ENCODE data around the gene PAM. TPM values are rescaled to one million over a fixed set of nuclear protein-coding genes. Genes with fewer than 3 reads are reported as not detected.
A peak's percentile ranks its signal among the peaks of the same experiment; 100 is the strongest.

PAM gene
- total and polyA plus RNA-seq, 2 of the 13 experiments (the other 11 are each of a cell fraction or from before 2014, with no cell fraction given) = 20.2 to 79.1 TPM

- TF ChIP-seq ONECUT2 (CRISPR knock-in tag; IDR thresholded peaks at IDR 0.05) (peak; percentile 92), ZFY (CRISPR knock-in tag; IDR thresholded peaks at IDR 0.05) (peak; percentile 20; the same call in 1 of the 2 replicates), MEIS1 (CRISPR knock-in tag; IDR thresholded peaks at IDR 0.05; ENCODE audit: borderline replicate concordance) (peak; percentile 59; the same call in 1 of the 2 replicates), FOXA1 (IDR thresholded peaks at IDR 0.05) (peak; percentile 49; the same call in 1 of the 2 replicates), FOXA1 (CRISPR knock-in tag; IDR thresholded peaks at IDR 0.05) (peak; percentile 45), MEF2D (CRISPR knock-in tag; IDR thresholded peaks at IDR 0.05) (peak; percentile 63; the same call in 1 of the 2 replicates), SNAPC5 (CRISPR knock-in tag; IDR thresholded peaks at IDR 0.05; ENCODE audit: borderline replicate concordance) (no peak), FOXK1 (CRISPR knock-in tag; IDR thresholded peaks at IDR 0.05; ENCODE audit: borderline replicate concordance, low read depth) (peak; percentile 48; the same call in 1 of the 2 replicates), ZBTB20 (CRISPR knock-in tag; IDR thresholded peaks at IDR 0.05; ENCODE audit: borderline replicate concordance, low read depth) (no peak), HOXA3 (CRISPR knock-in tag; IDR thresholded peaks at IDR 0.05) (peak; percentile 55; the same call in 1 of the 2 replicates), SP5 (CRISPR knock-in tag; IDR thresholded peaks at IDR 0.05; ENCODE audit: borderline replicate concordance, low read depth) (no peak), NFIC (IDR thresholded peaks at IDR 0.05; ENCODE audit: low read length) (peak; percentile 67; the same call in 1 of the 2 replicates), SKI (IDR thresholded peaks at IDR 0.05; ENCODE audit: partially characterized antibody) (peak; percentile 32), ZNF503 (CRISPR knock-in tag; IDR thresholded peaks at IDR 0.05) (peak; percentile 44; the same call in 1 of the 2 replicates), GATA4 (IDR thresholded peaks at IDR 0.05; ENCODE audit: borderline replicate concordance, low read depth) (no peak), CEBPG (CRISPR knock-in tag; IDR thresholded peaks at IDR 0.05) (peak; percentile 34; the same call in 1 of the 2 replicates), HBP1 (CRISPR knock-in tag; IDR thresholded peaks at IDR 0.05; ENCODE audit: low read depth) (peak; percentile 42; the same call in 1 of the 2 replicates), SIX1 (CRISPR knock-in tag; IDR thresholded peaks at IDR 0.05; ENCODE audit: borderline replicate concordance) (peak; percentile 99), ARID5B (CRISPR knock-in tag; IDR thresholded peaks at IDR 0.05) (peak; percentile 73), MIXL1 (CRISPR knock-in tag; IDR thresholded peaks at IDR 0.05) (peak; percentile 65; the same call in 1 of the 2 replicates), CHD2 (IDR thresholded peaks at IDR 0.05; ENCODE audit: low read depth, low read length) (no peak), HDAC6 (IDR thresholded peaks at IDR 0.05; ENCODE audit: low read depth, low read length) (no peak), ATF2 (CRISPR knock-in tag; IDR thresholded peaks at IDR 0.05) (peak; percentile 18; the same call in 1 of the 2 replicates)
Measured at GRCh38 chr5:102796009-102796408, 40.9 kb downstream of the PAM start (continued).
